T-helper 17 cell (primary cell): Measurements from ENCODE around the gene RSPRY1. TPM values are rescaled to one million over a fixed set of nuclear protein-coding genes. Genes with fewer than 3 reads are reported as not detected.
A peak's percentile ranks its signal among the peaks of the same experiment; 100 is the strongest.
"Not testable (repeated sequence)": the region's sequence is repeated elsewhere in the genome, so short reads cannot be mapped to it uniquely, and the experiment has no call there.

Source experiments
- ATAC-seq: fragments of 150-1000 bp; cut with Tn5 transposase; 2 replicates; pipeline ENCODE4 v1.10.0; 2021; ENCODE audit warnings: mild to moderate bottlenecking, moderate library complexity
- DNase-seq, 3 donors: peaks; one replicate each; pipeline versions ENCODE4 v3.0.0 to v3.0.0-alpha.2; 2020 to 2021
- H3K9me3 ChIP-seq: one replicate; pipeline ENCODE4 v1.7.0; 2013; ENCODE audit warnings: low read length, mild to moderate bottlenecking; ENCODE audit not compliant: control insufficient read depth, poor library complexity, severe bottlenecking
- H3K27ac Mint-ChIP-seq: one replicate; pipeline ENCODE4 v1.8.0; 2022; ENCODE audit warnings: mild to moderate bottlenecking, moderate library complexity, mixed read lengths
- H3K27me3 Mint-ChIP-seq: one replicate; pipeline ENCODE4 v1.8.0; 2022; ENCODE audit warnings: mixed read lengths
- H3K36me3 Mint-ChIP-seq: one replicate; pipeline ENCODE4 v1.8.0; 2022; ENCODE audit warnings: low read depth, mixed read lengths
- H3K4me1 Mint-ChIP-seq: one replicate; pipeline ENCODE4 v1.8.0; 2022; ENCODE audit warnings: mild to moderate bottlenecking, mixed read lengths
- H3K4me3 Mint-ChIP-seq: one replicate; pipeline ENCODE4 v1.8.0; 2022; ENCODE audit warnings: mild to moderate bottlenecking, moderate library complexity, mixed read lengths
- total RNA-seq, 4 donors: library from RNA in 2 of 4; stranded (reverse) in 2 of 4; gene quantifications; one replicate each; pipeline ENCODE4 v1.2.3 and lab custom pipeline; 2022 to 2026

Gene RSPRY1
- total RNA-seq, 2 donors from 2014 or later, result 19.1 to 23.8 TPM

DNA sequence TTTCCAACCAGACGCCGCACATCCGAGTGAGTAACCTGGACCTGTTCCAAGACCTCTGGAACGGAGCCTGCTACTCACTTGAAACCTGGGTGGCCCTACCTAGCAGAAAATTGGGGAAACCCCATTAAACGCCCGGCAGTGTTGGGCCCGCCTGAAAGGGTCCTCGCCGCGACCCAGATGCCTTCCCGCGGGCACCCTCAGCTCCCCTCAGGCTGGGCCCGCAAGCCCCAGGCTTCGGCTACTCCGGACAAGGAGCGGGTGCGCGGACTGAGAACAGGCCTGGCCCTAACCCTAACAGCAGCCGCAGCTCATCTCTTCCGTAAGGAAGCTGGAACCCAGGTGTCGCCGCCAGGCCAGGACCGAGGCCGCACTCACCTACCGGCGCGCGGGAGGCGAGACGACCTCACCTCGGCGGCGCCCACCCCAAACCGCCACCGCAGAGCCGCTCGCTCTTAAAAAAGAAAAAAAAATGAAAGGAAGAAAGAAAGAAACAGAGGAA, 634 bp upstream of the RSPRY1 start:
- Mint-ChIP-seq H3K27me3 (no peaks in the 10 kb centered on the region), H3K4me3 (peak overlapping the region; percentile 99), H3K36me3 (peaks cover 8% of the 10 kb centered on the region), H3K4me1 (peaks cover 39% of the 10 kb centered on the region), H3K27ac (peak overlapping the region; percentile 99)
- ATAC-seq (peak; percentile 24), DNase-seq (peak in 1 of 3 donors; percentile 22)
- H3K9me3 ChIP-seq, result no peaks in the 10 kb centered on the region

GRCh38 chr16:57186872-57187854, 1.0 kb downstream of the RSPRY1 start:
- DNase-seq, result no peak
- Mint-ChIP-seq H3K36me3 (peaks cover 8% of the 10 kb centered on the region), H3K4me1 (peaks cover 40% of the 10 kb centered on the region), H3K4me3 (peak overlapping the region; percentile 99), H3K27ac (peak overlapping the region; percentile 99), H3K27me3 (no peaks in the 10 kb centered on the region)
- ATAC-seq, result no peak
- H3K9me3 ChIP-seq, result no peaks in the 10 kb centered on the region

GRCh38 chr16:57187902-57188710, 2.0 kb downstream of the RSPRY1 start:
- H3K27me3 Mint-ChIP-seq, H3K36me3 Mint-ChIP-seq, DNase-seq, H3K9me3 ChIP-seq, ATAC-seq: not testable (repeated sequence)
- Mint-ChIP-seq H3K4me1 (peaks cover 38% of the 10 kb centered on the region), H3K4me3 (peak overlapping the region; percentile 99), H3K27ac (peak overlapping the region; percentile 99)

DNA sequence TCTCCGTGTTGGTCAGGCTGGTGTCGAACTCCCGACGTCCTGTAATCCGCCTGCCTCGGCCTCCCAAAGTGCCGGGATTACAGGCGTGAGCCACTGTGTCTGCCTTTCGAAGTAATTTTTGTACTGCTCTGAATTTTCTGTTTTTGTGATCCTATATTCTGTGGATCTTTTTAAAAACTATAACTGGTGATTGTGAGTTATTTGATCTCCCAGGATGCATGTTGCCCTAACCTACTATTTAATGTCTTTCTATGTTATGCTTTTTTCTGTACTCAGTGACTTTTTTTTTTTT, 2.5 kb downstream of the RSPRY1 start:
- Mint-ChIP-seq H3K4me1 (peaks cover 37% of the 10 kb centered on the region), H3K4me3 (no peak overlapping the region), H3K27ac (no peak overlapping the region), H3K36me3 (peaks cover 8% of the 10 kb centered on the region), H3K27me3 (no peaks in the 10 kb centered on the region)
- H3K9me3 ChIP-seq, result no peaks in the 10 kb centered on the region
- no peak for DNase-seq
- no peak for ATAC-seq

DNA sequence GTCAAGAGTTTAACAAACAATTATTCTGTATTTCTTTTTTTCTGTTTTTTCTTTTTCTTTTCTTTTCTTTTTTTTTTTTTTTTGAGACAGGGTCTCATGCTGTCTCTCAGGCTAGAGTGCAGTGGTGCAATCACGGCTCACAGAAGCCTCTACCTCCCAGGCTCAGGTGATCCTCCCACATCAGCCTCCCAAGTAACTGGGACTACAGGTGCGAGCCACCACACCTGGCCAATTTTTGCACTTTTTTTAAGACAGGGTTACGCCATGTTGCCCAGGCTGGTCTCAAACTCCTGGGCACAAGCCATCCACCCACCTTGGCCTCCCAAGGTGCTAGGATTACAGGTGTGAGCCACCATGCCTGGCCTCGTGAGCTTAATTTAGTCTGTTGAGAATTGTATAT, 3.4 kb downstream of the RSPRY1 start:
- not testable (repeated sequence) for H3K4me3 Mint-ChIP-seq, DNase-seq, H3K9me3 ChIP-seq, H3K27me3 Mint-ChIP-seq, ATAC-seq, H3K27ac Mint-ChIP-seq, H3K36me3 Mint-ChIP-seq
- peaks cover 35% of the 10 kb centered on the region for H3K4me1 Mint-ChIP-seq

DNA sequence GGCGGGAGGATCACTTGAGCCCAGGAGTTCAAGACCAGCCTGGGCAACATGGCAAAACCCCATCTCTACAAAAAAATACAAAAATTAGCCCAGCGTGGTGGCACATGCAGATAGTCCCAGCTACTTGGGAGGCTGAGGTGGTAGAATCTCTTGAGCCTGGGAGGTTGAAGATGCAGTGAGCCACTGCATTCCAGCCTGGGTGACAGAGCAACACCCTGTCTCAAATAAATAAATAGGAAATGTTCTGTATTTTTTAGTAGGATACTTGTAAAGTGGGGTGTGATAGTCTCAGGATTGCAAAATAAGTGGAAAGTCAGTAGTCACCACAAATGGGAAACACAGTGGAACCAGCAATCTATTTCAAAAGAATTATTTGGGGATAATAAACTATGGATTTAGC, 4.0 kb downstream of the RSPRY1 start:
- no peaks in the 10 kb centered on the region for H3K27me3 Mint-ChIP-seq
- DNase-seq (no peak), ATAC-seq (no peak)
- H3K4me1 Mint-ChIP-seq, result peaks cover 31% of the 10 kb centered on the region
- no peak overlapping the region for H3K27ac Mint-ChIP-seq
- peaks cover 8% of the 10 kb centered on the region for H3K36me3 Mint-ChIP-seq
- H3K4me3 Mint-ChIP-seq, result no peak overlapping the region
- no peaks in the 10 kb centered on the region for H3K9me3 ChIP-seq

GRCh38 chr16:57191056-57191571, 5.0 kb downstream of the RSPRY1 start:
- peaks cover 5% of the 10 kb centered on the region for H3K36me3 Mint-ChIP-seq
- H3K4me1 Mint-ChIP-seq, result peaks cover 29% of the 10 kb centered on the region
- ATAC-seq (no peak), DNase-seq (no peak)
- peak overlapping the region; percentile 37 for H3K27ac Mint-ChIP-seq
- no peak overlapping the region for H3K4me3 Mint-ChIP-seq
- H3K9me3 ChIP-seq, result no peaks in the 10 kb centered on the region
- no peaks in the 10 kb centered on the region for H3K27me3 Mint-ChIP-seq

- H3K9me3 ChIP-seq, result no peaks in the 10 kb centered on the region
- no peaks in the 10 kb centered on the region for H3K27me3 Mint-ChIP-seq
- DNase-seq, result no peak
- H3K36me3 Mint-ChIP-seq, result no peaks in the 10 kb centered on the region
- peak overlapping the region; percentile 32 for H3K27ac Mint-ChIP-seq
- H3K4me3 Mint-ChIP-seq, result no peak overlapping the region
- ATAC-seq, result no peak
- H3K4me1 Mint-ChIP-seq, result peaks cover 22% of the 10 kb centered on the region
These were observed 6.0 kb downstream of the RSPRY1 start for GRCh38 chr16:57192146-57192545.

GRCh38 chr16:57192720-57193486, 6.8 kb downstream of the RSPRY1 start:
- no peak overlapping the region for H3K4me3 Mint-ChIP-seq
- no peaks in the 10 kb centered on the region for H3K9me3 ChIP-seq
- ATAC-seq (no peak), DNase-seq (no peak)
- peaks cover 14% of the 10 kb centered on the region for H3K4me1 Mint-ChIP-seq
- H3K27me3 Mint-ChIP-seq, result no peaks in the 10 kb centered on the region
- H3K27ac Mint-ChIP-seq, result peak overlapping the region; percentile 60
- no peaks in the 10 kb centered on the region for H3K36me3 Mint-ChIP-seq

- Mint-ChIP-seq H3K36me3 (no peaks in the 10 kb centered on the region), H3K27ac (peak overlapping the region; percentile 60), H3K4me1 (peaks cover 13% of the 10 kb centered on the region), H3K27me3 (no peaks in the 10 kb centered on the region), H3K4me3 (no peak overlapping the region)
- ATAC-seq, result no peak
- no peaks in the 10 kb centered on the region for H3K9me3 ChIP-seq
- DNase-seq, result no peak
These were observed 8.4 kb downstream of the RSPRY1 start for GRCh38 chr16:57194512-57194911.

DNA sequence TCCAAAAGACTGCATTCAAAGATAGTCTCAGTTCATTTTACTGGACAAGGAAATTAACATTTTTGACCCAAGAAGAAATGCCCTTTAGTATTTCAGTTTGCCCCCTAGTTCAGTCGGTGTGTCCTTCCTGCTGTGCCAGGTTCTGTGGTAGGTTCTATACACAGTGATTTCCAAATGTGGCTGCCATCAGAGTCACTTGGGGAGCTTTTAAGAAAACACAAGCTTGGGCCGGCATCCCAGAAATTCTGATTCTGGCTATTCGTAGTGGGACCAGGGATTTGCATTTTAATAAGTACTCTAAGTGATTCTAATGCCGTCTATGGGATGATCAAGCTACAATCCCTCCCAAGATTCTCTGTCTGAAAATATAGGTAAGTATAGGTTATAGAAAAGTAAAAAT, 10.2 kb downstream of the RSPRY1 start:
- DNase-seq (no peak), ATAC-seq (no peak)
- peaks cover 8% of the 10 kb centered on the region for H3K4me1 Mint-ChIP-seq
- no peaks in the 10 kb centered on the region for H3K36me3 Mint-ChIP-seq
- H3K27ac Mint-ChIP-seq, result no peak overlapping the region
- H3K4me3 Mint-ChIP-seq, result no peak overlapping the region
- no peaks in the 10 kb centered on the region for H3K9me3 ChIP-seq
- H3K27me3 Mint-ChIP-seq, result no peaks in the 10 kb centered on the region

DNA sequence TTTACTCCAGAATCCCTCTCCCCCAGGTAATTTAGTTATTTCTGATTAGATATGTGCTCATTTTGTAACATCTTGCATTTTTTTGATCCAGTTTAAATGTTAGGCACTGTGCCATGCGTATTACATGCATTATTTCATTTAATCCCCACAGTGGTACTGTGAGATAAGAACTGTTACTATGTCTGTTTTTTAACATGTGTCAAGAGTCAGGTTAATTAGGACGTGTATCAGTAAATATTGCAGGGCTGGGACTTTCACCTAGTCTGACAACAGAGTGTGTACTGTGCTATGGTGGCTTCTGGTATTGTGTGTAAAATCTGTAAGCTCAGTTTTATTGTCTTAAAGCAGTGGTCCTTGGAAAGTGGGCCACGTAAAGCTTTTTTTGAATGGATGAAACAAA, 10.6 kb downstream of the RSPRY1 start:
- H3K36me3 Mint-ChIP-seq, result no peaks in the 10 kb centered on the region
- no peak for ATAC-seq
- no peaks in the 10 kb centered on the region for H3K27me3 Mint-ChIP-seq
- no peak for DNase-seq
- no peaks in the 10 kb centered on the region for H3K9me3 ChIP-seq
- peaks cover 8% of the 10 kb centered on the region for H3K4me1 Mint-ChIP-seq
- H3K27ac Mint-ChIP-seq, result no peak overlapping the region
- no peak overlapping the region for H3K4me3 Mint-ChIP-seq
